Activated CD8-positive, alpha-beta memory T cell treated with anti-CD3 and anti-CD28 coated beads for 48 hours (primary cell): ENCODE data around the gene SSR3.
"Not testable (repeated sequence)": the region's sequence is repeated elsewhere in the genome, so short reads cannot be mapped to it uniquely, and the experiment has no call there.

Experiments used
- DNase-seq, 3 experiments: peaks; one replicate each; pipeline ENCODE4 v3.0.0-alpha.2; 2020; ENCODE audit warnings: low read depth in 2 of 3, low spot score in 2 of 3

SSR3 gene

GRCh38 chr3:156554842-156555687 lies at the start of gene SSR3:
Gene SSR3 (minus strand): TSS chr3:156555117. CDS start chr3:156555089, 28 bp downstream.
- DNase-seq = peak; percentile 89 to 96 (median 95)

GRCh38 chr3:156604064-156604641 lies 49.2 kb upstream of the SSR3 start:
- no peak for DNase-seq

- DNase-seq = no peak
Measured at GRCh38 chr3:156603379-156604017, 48.6 kb upstream of the SSR3 start.

DNA sequence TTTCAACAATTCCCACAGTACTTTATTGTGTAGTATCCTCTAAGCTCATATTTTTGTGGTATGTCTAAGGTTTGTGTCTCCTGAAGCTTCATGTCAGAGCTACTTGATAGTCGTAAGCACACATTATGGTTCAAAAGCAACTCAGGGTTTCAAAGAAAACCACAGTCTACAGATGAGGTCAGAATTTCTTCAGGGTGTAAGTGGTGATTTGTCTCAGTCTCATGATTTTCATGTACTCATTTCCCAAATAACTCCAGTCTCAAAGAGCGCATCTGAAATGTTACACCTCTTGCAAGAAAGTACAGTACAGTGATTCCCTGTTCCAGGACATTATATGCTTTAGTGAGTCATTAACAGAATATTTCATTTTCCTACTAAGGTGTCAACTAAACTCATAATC lies 47.5 kb upstream of the SSR3 start:
- no peak for DNase-seq

DNA sequence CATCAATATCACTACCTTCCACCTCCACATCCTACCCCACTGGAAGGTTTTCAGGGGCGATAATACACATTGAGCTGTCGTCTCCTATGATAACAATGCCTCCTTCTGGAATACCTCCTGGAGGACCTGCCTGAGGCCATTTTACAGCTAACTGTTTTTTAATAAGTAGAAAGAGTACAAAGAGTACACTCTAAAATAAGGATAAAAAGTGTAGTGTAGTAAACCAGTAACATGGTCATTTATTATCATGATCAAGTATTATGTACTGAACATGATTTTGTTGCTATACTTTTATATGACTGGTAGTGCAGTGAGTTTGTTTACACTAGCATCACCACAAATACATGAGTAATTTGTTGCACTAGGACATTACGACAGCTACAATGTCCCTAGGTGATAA lies 46.6 kb upstream of the SSR3 start:
- DNase-seq = no peak

GRCh38 chr3:156600834-156601233 lies 45.9 kb upstream of the SSR3 start:
- no peak for DNase-seq

DNA sequence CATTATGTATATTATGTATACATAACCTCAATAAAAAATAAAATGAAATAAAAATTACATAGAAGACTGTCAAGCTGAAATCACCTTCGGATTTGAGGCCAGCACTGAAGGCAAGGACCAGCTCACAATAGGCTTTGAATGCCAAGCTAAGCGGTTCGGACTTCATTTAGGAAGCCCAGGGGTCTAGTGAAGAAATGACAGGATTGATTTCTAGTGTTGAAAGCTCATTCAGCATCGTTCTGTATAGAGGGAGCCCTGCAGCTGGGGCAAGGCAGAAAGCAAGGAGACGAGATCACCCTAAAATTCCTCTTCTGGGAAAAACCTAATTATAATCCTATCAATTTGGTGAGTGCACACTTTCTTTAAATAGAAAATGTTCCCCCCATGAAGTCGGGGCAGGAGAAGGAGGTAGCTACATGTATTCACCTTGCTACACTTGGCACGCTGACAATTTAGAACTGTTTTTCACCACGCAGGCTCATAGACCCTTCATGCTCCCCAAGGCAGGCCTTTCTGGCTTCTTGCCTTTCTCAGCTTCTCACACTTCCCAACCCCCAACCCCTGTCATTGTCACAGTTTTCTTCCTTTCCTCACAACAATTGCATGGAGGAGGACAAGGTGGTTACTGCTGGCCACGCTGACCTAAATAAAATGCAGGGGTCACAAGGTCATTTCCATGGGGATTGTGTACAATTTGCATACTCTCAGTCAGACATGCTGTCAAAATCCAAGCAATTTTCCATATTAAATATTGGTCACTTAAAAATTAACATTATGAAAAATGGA lies 44.4 kb upstream of the SSR3 start:
- no peak for DNase-seq

GRCh38 chr3:156598413-156598812 lies 43.5 kb upstream of the SSR3 start:
- DNase-seq = no peak

DNA sequence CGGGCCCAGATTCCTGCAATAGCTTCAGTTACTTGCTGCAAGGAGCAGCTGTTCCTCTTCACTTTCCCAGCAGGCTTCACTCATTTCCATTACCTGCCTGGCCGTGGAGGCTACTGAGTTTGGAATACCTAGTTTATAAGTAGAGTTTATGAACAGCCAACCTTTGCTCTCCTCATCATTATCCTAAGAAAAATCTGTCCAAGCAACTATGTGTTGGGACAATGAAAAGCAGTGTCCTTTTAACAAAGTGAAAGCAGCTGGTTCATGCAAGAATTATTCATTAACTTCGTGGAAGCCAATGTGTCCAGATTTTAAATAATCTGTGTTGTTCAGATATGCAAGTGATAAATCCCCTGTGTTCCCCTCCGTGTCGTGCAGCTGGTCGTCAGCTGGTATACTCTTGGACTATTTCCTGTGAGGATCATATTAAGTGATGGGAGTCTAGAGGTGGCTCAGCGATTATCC lies 39.3 kb upstream of the SSR3 start:
- DNase-seq = no peak

- DNase-seq = no peak
Measured at GRCh38 chr3:156593814-156594213, 38.9 kb upstream of the SSR3 start.

DNA sequence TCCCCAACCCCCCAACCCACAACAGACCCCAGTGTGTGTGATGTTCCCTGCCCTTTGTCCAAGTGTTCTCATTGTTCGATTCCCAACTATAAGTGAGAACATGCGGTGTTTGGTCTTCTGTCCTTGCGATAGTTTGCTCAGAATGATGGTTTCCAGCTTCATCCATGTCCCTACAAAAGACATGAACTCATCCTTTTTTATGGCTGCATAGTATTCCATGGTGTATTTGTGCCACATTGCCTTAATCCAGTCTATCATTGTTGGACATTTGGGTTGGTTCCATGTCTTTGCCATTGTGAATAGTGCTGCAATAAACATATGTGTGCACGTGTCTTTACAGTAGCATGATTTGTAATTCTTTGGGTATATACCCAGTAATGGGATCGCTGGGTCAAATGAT lies 34.9 kb upstream of the SSR3 start:
- DNase-seq = not testable (repeated sequence)

DNA sequence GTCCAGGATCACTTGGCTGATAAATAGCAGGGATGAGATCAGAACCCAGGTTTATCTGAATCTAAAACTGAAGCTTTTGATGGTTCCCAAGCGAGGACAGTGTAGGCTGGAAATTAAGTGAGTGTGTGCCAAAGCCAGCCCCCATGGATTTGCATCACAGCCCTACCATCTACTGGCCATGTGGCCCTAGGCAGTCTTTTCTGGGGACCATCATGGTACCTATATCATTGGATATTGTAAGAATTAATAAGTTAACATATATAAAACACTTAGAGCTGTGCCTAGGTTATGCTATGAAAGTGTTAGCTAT lies 32.8 kb upstream of the SSR3 start:
- no peak for DNase-seq

DNA sequence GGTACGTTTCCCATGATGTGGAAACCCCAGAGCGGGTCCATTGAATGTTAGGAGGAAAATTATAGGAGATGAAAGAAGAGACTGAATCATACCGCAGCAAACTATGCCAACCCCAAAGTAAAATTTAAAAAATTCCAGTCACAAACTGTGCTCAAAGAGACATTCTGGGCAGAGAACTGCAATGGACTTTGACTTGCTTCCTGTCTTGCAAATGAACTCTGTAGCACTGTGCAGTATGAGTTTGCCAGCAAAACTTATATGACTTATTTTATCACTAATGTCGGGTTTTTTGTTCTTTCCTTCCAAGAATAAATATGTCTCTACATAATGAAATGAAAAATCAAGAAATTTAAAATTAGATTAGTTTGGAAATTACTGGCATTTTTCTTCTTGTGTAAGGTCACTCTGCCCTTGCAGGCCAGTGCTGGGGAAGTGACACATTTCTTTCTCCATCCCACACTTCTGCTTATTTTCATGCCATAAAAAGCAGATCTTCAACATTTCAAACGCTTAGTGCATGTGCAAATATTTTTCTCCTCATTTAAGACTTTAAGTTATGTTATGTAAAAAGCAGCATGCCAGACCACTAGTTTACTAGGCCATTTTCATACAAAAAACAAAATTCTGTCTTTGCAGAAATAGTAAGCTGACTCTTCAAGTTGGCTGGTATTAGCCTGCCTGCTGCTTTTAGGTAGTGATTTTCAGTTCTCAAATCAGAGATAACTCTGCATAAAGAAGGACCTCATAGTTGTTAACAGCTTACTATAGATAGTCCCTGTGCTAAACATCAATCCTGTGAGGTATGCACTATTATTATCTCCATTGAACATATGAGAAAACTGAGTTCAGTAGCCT lies 32.2 kb upstream of the SSR3 start:
- no peak for DNase-seq

GRCh38 chr3:156583469-156583868 lies 28.6 kb upstream of the SSR3 start:
- no peak for DNase-seq

GRCh38 chr3:156582532-156583183 lies 27.7 kb upstream of the SSR3 start:
- no peak for DNase-seq

DNA sequence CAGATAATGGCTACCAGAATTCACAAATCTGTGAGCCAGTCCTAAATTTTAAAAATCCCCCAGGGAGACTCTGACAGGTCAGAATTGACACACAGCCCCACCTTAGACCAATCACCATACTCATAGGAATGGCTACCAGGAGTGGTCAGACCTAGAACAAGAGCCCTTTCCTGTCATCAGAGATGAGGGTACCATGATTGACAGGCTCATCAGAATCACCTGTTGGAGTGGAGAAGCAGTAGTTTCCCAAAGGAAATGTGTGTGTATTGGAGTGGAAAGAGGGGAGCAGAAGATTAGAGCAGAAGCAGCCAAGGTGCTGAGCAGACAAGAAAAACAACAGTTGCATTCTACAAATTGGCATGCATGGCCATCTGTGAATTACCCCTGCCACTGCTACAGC lies 27.0 kb upstream of the SSR3 start:
- no peak for DNase-seq

- no peak for DNase-seq
Measured at GRCh38 chr3:156581033-156581432, 26.1 kb upstream of the SSR3 start.

DNA sequence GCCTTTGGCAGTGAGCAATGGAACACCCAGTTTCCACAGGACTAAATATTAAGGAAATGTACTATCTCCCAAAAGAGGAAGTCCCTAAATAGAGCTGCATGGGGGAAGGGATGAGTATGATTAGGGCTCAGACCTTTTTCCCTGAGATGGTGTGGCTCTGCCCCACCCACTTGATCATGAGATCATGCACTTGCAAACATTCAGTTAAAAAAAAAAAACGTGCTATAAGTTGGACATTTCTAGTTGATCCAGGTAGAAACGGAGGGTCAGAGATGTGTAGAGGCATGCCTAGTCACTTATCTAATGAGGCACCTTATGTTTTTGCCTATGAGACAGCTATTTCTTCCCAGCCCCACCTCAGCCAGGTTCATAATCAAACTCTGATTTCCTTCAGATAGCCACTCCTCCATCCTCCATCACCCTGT lies 24.5 kb upstream of the SSR3 start:
- DNase-seq = no peak

DNA sequence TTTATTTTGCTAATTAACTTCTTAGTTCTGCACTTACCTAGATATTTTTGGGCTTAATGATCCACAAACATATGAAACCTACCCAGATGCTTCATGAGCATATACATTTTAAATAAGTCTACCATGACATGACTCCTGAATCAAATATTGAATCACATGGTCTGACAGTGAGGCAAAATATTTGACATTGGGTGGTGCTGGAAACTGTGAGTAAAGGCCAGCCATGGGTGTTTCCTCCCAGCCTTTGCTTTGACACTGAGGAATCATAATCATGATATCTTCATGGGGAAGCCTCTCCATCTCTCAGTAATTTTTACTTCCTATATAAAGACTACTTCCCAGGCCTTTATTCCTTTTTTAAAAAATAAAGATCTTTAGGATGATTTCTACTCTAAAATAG lies 22.8 kb upstream of the SSR3 start:
- DNase-seq = no peak
